PC-9 (cell line): ENCODE measurements around the gene ATE1.

Source experiments
- CTCF ChIP-seq: fragments of 200-600 bp; sonication (generic); conservative IDR thresholded peaks from 2 replicates; pipeline ENCODE4 v1.6.1; 2017; ENCODE audit warnings: mixed run types, antibody characterized with exemption, mild to moderate bottlenecking, moderate library complexity
- EZH2 ChIP-seq: fragments of 200-600 bp; sonication (generic); IDR thresholded peaks from 2 replicates; pipeline ENCODE4 v1.8.0; 2017; ENCODE audit warnings: antibody characterized with exemption, low read depth

GRCh38 chr10:121804460-121804859 is 123.4 kb downstream of the ATE1 start:
- no peak for TF ChIP-seq CTCF
- TF ChIP-seq EZH2: no peak
